ENCODE results near the gene GNAL.
"Not testable (repeated sequence)": the region's sequence is repeated elsewhere in the genome, so short reads cannot be mapped to it uniquely, and the experiment has no call there.

The GNAL gene

GRCh38 chr18:11676386-11676785, 12.7 kb upstream of the GNAL start:
- no peaks in the 10 kb centered on the region for H3K4me1 Mint-ChIP-seq
- H3K9me3 Mint-ChIP-seq = peaks cover 0 to 3% of the 10 kb centered on the region in 2 donors
- peaks cover 38 to 41% of the 10 kb centered on the region in 2 donors for H3K27me3 Mint-ChIP-seq
- H3K4me3 Mint-ChIP-seq = no peak overlapping the region
- H3K27ac Mint-ChIP-seq = no peak overlapping the region
- no peak for ATAC-seq (replicated peaks)
- no peaks in the 10 kb centered on the region for H3K36me3 Mint-ChIP-seq
- no peak for DNase-seq

GRCh38 chr18:11676867-11677266, 12.2 kb upstream of the GNAL start:
- H3K27ac Mint-ChIP-seq = no peak overlapping the region
- H3K9me3 Mint-ChIP-seq = peaks cover 0 to 3% of the 10 kb centered on the region in 2 donors
- H3K4me3 Mint-ChIP-seq = no peak overlapping the region
- no peak for ATAC-seq (replicated peaks)
- H3K4me1 Mint-ChIP-seq = no peaks in the 10 kb centered on the region
- DNase-seq = no peak
- H3K36me3 Mint-ChIP-seq = no peaks in the 10 kb centered on the region
- peaks cover 39 to 41% of the 10 kb centered on the region in 2 donors for H3K27me3 Mint-ChIP-seq

- Mint-ChIP-seq H3K4me1 (no peaks in the 10 kb centered on the region), H3K4me3 (no peak overlapping the region), H3K27me3 (peaks cover 39 to 41% of the 10 kb centered on the region in 2 donors), H3K36me3 (no peaks in the 10 kb centered on the region), H3K27ac (no peak overlapping the region), H3K9me3 (peaks cover 0 to 3% of the 10 kb centered on the region in 2 donors)
- DNase-seq (no peak), ATAC-seq (replicated peaks) (no peak)
These were observed 10.9 kb upstream of the GNAL start for GRCh38 chr18:11678211-11678610.

DNA sequence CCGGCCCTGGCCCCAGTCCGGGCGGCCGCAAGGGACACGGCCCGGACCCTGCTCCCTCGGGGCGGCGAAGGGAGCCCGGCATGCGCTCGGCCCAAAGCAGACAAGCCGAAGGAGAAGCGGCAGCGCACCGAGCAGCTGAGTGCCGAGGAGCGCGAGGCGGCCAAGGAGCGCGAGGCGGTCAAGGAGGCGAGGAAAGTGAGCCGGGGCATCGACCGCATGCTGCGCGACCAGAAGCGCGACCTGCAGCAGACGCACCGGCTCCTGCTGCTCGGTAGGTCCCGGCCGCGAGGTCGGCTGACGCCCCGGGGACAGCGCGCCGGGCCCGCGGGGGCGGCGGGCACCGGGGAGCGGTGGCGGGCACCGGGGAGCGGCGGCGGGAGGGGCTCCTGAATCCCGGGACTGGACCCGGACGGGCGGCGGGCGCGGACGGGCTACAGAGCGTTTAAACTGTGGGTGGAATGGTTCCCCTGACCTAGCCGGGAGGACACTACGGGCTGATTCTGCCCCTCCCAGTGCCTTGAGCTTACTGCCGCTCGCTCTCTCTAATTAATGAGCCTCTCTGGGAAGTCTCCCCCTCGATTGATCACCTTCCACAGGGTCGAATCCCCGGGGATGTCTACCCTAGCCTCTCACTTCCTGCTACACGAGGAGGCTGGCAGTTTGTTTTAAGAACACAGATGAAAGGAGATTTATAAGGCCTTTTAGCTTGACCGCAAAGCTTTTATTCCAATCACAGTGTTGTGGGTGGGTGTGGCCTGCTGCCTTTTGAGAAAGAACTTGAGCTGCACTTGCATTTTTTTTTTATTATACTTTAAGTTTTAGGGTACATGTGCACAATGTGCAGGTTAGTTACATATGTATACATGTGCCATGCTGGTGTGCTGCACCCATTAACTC, 853 bp downstream of the GNAL start:
- Mint-ChIP-seq H3K4me1 (peaks cover 7 to 13% of the 10 kb centered on the region in 2 donors), H3K9me3 (peaks cover 0 to 6% of the 10 kb centered on the region in 2 donors), H3K4me3 (peak overlapping the region; percentile 50 to 72), H3K27ac (no peak overlapping the region), H3K27me3 (peaks cover 30 to 50% of the 10 kb centered on the region in 2 donors), H3K36me3 (no peaks in the 10 kb centered on the region)
- ATAC-seq (replicated peaks) (peak; percentile 60 to 69), DNase-seq (peak; percentile 5)

- Mint-ChIP-seq H3K4me1 (peaks cover 7 to 13% of the 10 kb centered on the region in 2 donors), H3K27me3 (peaks cover 32 to 52% of the 10 kb centered on the region in 2 donors)
- not testable (repeated sequence) for H3K9me3 Mint-ChIP-seq; H3K36me3 Mint-ChIP-seq; ATAC-seq (replicated peaks); H3K4me3 Mint-ChIP-seq; DNase-seq; H3K27ac Mint-ChIP-seq
These were observed 1.6 kb downstream of the GNAL start for GRCh38 chr18:11690660-11691059.

- peaks cover 24 to 43% of the 10 kb centered on the region in 2 donors for H3K27me3 Mint-ChIP-seq
- ATAC-seq (replicated peaks) (no peak), DNase-seq (no peak)
- H3K27ac Mint-ChIP-seq = no peak overlapping the region
- no peaks in the 10 kb centered on the region for H3K36me3 Mint-ChIP-seq
- no peak overlapping the region for H3K4me3 Mint-ChIP-seq
- H3K4me1 Mint-ChIP-seq = no peaks in the 10 kb centered on the region
- H3K9me3 Mint-ChIP-seq = no peaks in the 10 kb centered on the region
These were observed 6.7 kb downstream of the GNAL start for GRCh38 chr18:11695736-11696135.

DNA sequence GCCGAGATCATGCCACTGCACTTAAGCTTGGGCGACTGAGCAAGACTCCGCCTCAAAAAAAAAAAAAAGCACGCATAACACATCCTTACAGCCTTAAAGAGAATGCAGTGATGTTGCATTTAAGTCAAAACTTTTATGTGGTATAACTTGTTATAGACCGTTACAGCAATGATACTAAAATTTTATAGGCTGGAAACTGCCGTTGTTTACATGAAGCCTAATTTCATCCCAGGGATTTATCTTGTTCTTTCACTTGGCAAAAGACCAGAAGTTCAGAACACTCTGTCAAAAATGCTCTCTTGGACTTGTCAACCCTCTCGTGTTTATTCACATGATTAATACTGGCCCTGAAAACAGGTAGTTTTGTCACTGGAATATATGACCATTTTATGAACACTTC, 7.4 kb downstream of the GNAL start:
- H3K36me3 Mint-ChIP-seq = no peaks in the 10 kb centered on the region
- H3K27ac Mint-ChIP-seq = no peak overlapping the region
- no peak for DNase-seq
- no peak for ATAC-seq (replicated peaks)
- H3K4me3 Mint-ChIP-seq = no peak overlapping the region
- H3K9me3 Mint-ChIP-seq = no peaks in the 10 kb centered on the region
- H3K4me1 Mint-ChIP-seq = no peaks in the 10 kb centered on the region
- H3K27me3 Mint-ChIP-seq = peaks cover 24 to 43% of the 10 kb centered on the region in 2 donors

DNA sequence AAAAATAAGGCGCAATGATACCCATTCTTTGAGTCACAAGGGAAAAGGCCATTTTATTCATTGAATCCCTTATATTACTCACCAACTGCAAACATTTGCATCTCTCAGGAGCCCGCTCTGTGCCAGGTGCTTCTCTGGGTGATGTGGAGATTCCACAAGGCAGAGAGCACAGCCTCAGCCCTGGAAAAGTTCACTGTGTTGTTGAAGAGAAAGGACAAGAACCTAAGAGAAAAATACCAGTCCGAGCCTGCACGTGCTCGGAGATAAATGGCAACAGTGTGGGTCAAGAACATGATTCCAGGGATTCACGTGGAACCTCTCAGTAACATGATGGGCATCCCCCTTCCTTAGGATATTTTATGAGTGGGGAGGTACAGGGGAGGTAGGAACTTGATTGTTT, 11.8 kb downstream of the GNAL start:
- peaks cover 13 to 23% of the 10 kb centered on the region in 2 donors for H3K27me3 Mint-ChIP-seq
- H3K4me3 Mint-ChIP-seq = no peak overlapping the region
- ATAC-seq (replicated peaks) (no peak), DNase-seq (no peak)
- no peaks in the 10 kb centered on the region for H3K4me1 Mint-ChIP-seq
- H3K27ac Mint-ChIP-seq = no peak overlapping the region
- H3K36me3 Mint-ChIP-seq = no peaks in the 10 kb centered on the region
- H3K9me3 Mint-ChIP-seq = no peaks in the 10 kb centered on the region

DNA sequence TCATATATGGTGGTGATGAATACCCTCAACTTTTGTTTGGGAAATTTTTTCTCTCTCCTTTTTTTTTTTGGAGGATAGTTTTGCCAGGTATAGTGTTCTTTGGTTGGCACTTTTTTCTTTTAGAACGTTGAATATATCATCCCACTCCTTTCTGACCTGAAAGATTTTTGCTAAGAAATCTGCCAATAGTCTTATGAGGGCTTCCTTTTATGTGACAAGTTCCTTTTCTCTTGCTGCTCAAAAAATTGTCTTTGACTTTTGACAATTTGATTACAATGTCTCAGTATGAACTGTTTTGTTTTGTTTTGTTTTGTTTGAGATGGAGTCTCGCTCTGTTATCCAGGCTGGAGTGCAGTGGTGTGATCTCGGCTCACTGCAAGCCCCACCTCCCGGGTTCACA, 21.5 kb downstream of the GNAL start:
- no peak overlapping the region for H3K4me3 Mint-ChIP-seq
- H3K36me3 Mint-ChIP-seq = no peaks in the 10 kb centered on the region
- peaks cover 42 to 56% of the 10 kb centered on the region in 2 donors for H3K27me3 Mint-ChIP-seq
- no peak for DNase-seq
- no peak for ATAC-seq (replicated peaks)
- no peak overlapping the region for H3K27ac Mint-ChIP-seq
- peaks cover 9 to 13% of the 10 kb centered on the region in 2 donors for H3K9me3 Mint-ChIP-seq
- no peaks in the 10 kb centered on the region for H3K4me1 Mint-ChIP-seq

DNA sequence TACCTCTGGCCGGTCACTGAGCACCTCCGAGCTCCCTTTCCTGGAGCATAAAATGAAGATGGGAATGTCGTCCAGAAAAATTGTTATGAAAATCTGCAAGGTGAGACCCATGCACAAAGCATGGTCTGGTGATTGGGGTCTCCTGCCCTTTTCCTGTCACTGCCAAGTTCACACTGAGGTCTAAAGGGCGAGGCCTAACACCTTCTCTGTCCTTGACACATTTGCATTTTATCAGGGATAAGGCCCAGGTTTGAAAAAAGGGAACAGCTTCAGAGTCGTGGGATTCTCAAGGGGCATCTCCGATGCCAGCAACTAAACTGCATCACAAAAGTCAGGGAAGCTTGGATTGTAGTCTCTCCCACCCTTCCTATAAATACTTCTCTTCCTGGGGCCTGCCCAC, 24.7 kb downstream of the GNAL start:
- no peak overlapping the region for H3K27ac Mint-ChIP-seq
- H3K27me3 Mint-ChIP-seq = peaks cover 47 to 58% of the 10 kb centered on the region in 2 donors

DNA sequence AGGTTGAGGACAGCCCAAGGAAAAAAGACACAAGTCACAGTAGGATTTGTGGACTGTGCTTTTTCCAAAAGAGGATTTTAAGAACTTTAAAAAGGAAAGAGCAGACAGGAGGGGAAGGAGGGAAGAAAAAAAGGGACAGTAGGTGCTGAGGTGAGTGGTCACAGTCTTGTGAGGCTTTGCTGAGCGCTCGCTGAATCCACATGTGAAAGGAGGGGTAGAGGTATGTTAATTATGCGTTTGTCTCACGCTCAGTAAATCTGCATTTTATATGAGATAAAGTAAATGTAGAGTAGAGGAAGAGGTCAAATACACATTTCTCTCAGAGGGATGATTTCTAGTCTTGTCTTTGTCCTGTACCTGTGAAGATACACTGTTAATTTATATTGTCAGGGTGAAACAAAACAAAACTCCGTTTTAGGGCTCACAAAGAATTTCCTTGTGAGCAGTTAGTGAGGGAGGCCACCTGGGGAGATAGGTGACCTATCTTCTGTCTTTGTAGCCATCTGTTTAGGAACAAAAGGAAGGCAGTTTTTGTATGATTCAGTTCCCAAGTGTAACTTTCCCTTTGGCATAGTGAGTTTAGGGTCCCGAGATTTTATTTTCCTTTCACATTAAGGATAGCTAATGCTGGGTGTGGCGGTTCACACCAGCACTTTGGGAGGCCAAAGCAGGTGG, 25.3 kb downstream of the GNAL start:
- no peak overlapping the region for H3K4me3 Mint-ChIP-seq
- no peak for DNase-seq
- peaks cover 43 to 58% of the 10 kb centered on the region in 2 donors for H3K27me3 Mint-ChIP-seq
- H3K4me1 Mint-ChIP-seq = no peaks in the 10 kb centered on the region
- H3K27ac Mint-ChIP-seq = no peak overlapping the region
- H3K36me3 Mint-ChIP-seq = no peaks in the 10 kb centered on the region
- ATAC-seq (replicated peaks) = no peak
- peaks cover 5 to 9% of the 10 kb centered on the region in 2 donors for H3K9me3 Mint-ChIP-seq

More for the DNA sequence above, 24.7 kb downstream of the GNAL start:
- ATAC-seq (replicated peaks) (no peak), DNase-seq (no peak)
- Mint-ChIP-seq H3K4me3 (no peak overlapping the region), H3K36me3 (no peaks in the 10 kb centered on the region), H3K4me1 (no peaks in the 10 kb centered on the region), H3K9me3 (peaks cover 8 to 13% of the 10 kb centered on the region in 2 donors)

DNA sequence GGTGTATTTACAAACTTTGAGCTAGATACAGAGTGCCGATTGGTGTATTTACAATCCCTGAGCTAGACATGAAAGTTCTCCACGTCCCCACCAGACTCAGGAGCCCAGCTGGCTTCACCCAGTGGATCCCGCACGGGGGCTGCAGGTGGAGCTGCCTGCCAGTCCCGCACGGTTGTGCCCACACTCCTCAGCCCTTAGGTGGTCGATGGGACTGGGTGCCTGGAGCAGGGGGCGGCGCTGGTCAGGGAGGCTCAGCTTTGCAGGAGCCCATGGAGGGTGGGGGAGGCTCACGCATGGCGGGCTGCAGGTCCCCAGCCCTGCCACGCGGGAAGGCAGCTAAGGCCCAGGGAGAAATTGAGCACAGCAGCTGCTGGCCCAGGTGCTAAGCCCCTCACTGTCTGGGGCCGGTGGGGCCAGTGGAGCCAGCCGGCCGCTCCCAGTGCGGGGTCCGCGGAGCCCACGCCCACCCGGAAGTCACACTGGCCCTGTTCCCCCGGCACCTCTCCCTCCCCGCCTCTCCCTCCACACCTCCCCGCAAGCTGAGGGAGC, 27.8 kb downstream of the GNAL start:
- ATAC-seq (replicated peaks); H3K36me3 Mint-ChIP-seq; H3K4me3 Mint-ChIP-seq; H3K9me3 Mint-ChIP-seq; DNase-seq; H3K27ac Mint-ChIP-seq; H3K4me1 Mint-ChIP-seq: not testable (repeated sequence)
- peaks cover 36 to 45% of the 10 kb centered on the region in 2 donors for H3K27me3 Mint-ChIP-seq

GRCh38 chr18:11719050-11719449, 30.0 kb downstream of the GNAL start:
- DNase-seq (no peak), ATAC-seq (replicated peaks) (no peak)
- H3K27ac Mint-ChIP-seq = no peak overlapping the region
- peaks cover 0 to 2% of the 10 kb centered on the region in 2 donors for H3K9me3 Mint-ChIP-seq
- no peak overlapping the region for H3K4me3 Mint-ChIP-seq
- no peaks in the 10 kb centered on the region for H3K4me1 Mint-ChIP-seq
- H3K36me3 Mint-ChIP-seq = no peaks in the 10 kb centered on the region
- peaks cover 22 to 29% of the 10 kb centered on the region in 2 donors for H3K27me3 Mint-ChIP-seq

DNA sequence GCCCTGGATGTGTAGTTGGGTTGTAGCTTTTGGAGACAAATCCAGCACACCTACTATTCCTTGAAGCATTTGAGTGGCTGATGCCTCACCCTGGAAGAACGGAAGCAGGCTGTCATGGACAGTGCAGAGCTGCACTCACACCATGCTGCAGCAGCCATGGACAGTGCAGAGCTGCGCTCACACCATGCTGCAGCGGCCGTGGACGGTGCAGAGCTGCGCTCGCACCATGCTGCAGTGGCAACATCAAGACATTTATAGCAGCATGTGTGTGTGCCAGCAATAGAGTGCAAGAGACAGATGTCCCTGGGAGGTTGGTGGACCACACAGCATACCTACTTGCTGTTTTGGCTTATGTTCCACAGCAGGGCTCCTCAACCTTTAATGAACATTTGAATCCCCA, 30.6 kb downstream of the GNAL start:
- DNase-seq (no peak), ATAC-seq (replicated peaks) (no peak)
- Mint-ChIP-seq H3K4me1 (no peaks in the 10 kb centered on the region), H3K27ac (no peak overlapping the region), H3K36me3 (no peaks in the 10 kb centered on the region), H3K4me3 (no peak overlapping the region), H3K27me3 (peaks cover 16 to 24% of the 10 kb centered on the region in 2 donors), H3K9me3 (peaks cover 0 to 2% of the 10 kb centered on the region in 2 donors)

Measured in stimulated activated naive B cell treated with anti-CD40 and anti-IgM and Interleukin-4, amounts not matched to agents 10 μg/mL and 1 μg/mL and 100 μg/mL, for 72 hours (primary cell).